ENCODE data around the gene REC8.

GRCh38 chr14:24172871-24173281, 996 bp downstream of the REC8 start:
- TF ChIP-seq, protein P1, sequence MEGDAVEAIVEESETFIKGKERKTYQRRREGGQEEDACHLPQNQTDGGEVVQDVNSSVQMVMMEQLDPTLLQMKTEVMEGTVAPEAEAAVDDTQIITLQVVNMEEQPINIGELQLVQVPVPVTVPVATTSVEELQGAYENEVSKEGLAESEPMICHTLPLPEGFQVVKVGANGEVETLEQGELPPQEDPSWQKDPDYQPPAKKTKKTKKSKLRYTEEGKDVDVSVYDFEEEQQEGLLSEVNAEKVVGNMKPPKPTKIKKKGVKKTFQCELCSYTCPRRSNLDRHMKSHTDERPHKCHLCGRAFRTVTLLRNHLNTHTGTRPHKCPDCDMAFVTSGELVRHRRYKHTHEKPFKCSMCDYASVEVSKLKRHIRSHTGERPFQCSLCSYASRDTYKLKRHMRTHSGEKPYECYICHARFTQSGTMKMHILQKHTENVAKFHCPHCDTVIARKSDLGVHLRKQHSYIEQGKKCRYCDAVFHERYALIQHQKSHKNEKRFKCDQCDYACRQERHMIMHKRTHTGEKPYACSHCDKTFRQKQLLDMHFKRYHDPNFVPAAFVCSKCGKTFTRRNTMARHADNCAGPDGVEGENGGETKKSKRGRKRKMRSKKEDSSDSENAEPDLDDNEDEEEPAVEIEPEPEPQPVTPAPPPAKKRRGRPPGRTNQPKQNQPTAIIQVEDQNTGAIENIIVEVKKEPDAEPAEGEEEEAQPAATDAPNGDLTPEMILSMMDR (IDR thresholded peaks at IDR 0.05) = no peak
- TF ChIP-seq EZH2 (IDR thresholded peaks at IDR 0.05) = no peak

All from neural progenitor cell (in vitro differentiated cells).